ENCODE measurements around the gene UBE2S. TPM values are rescaled to one million over a fixed set of nuclear protein-coding genes. Genes with fewer than 3 reads are reported as not detected.

UBE2S gene
- total RNA-seq, 1 experiment from 2014 or later, result 393 TPM

DNA sequence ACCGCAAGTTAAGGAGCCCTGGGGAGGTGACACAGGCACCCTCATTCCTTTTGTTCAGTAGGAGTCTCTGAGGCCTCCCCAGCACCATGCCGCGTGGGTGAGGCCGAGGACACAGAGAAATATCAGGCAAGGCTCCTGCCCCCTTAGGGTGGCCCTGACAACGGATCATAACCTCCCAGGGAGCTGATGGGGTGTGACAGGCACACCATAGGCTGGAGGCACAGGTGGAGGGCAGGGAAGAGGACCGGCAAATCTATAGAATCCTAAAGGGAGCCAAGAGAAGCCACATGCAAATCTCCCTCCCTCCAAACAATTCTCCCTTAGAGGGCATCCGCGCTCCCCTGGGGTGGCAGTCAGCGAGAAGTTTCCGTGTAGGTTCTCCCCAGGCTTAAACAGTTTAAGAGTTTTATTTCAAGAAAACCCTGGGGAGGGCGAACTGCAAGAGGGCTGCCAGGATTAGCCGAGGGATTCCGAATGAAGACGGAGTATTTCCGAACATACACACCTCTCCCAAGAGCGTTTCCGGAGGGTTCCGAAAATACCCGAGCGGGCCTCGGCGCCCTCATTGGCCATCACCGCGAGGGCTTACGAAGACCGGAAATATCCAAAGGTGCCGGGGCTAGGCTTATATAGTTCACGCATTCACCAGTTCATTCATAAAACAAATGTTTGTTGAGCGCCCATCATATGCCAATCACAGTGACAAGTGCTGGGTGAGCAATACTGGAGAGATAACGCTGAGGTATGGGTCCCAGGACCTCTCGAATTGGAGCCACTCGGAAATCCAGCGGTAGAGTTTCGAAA is 22.5 kb downstream of the UBE2S start:
- Mint-ChIP-seq H3K4me1 (peaks cover 37 to 49% of the 10 kb centered on the region in 2 experiments), H3K9me3 (peaks cover 2 to 3% of the 10 kb centered on the region in 2 experiments; a peak in 2 of 5 replicates), H3K27ac (peak overlapping the region; percentile 98 to 99 (median 99)), H3K36me3 (ENCODE audit: insufficient read depth in 1 of 3, low read depth in 3 of 3) (peaks cover 40 to 50% (median 45%) of the 10 kb centered on the region in 3 experiments), H3K4me3 (peak overlapping the region; percentile 98 to 100), H3K27me3 (ENCODE audit: low read depth) (peaks cover 25% of the 10 kb centered on the region)
- no peak overlapping the region for H2BK12ac ChIP-seq (ENCODE audit: insufficient read length, low read depth, low read length)
- H3K9me3 ChIP-seq (ENCODE audit: control insufficient read depth, low read depth, low read length), result no peaks in the 10 kb centered on the region
- H3K4me2 ChIP-seq (ENCODE audit: insufficient read depth, insufficient read length, low read length), result peak overlapping the region; percentile 87
- H4K5ac ChIP-seq (ENCODE audit: insufficient read length, low read depth, low read length), result no peak overlapping the region
- no peak overlapping the region for H2BK5ac ChIP-seq (ENCODE audit: insufficient read length, low read length)
- H3K56ac ChIP-seq (ENCODE audit: insufficient read length, low read depth, low read length), result no peak overlapping the region
- no peak overlapping the region for H3K23ac ChIP-seq (ENCODE audit: insufficient read length, low read depth, low read length)
- H3K79me1 ChIP-seq (ENCODE audit: insufficient read depth, low read depth, low read length, poor library complexity, severe bottlenecking), result peaks cover 15% of the 10 kb centered on the region
- H2BK15ac ChIP-seq (ENCODE audit: low read depth, low read length), result no peak overlapping the region
- H3K79me2 ChIP-seq (ENCODE audit: insufficient read depth, low read length), result peaks cover 17% of the 10 kb centered on the region; the same call in 1 of the 2 replicates
- H3K27ac ChIP-seq (ENCODE audit: insufficient read length, low read depth, low read length), result peak overlapping the region; percentile 82
- H3K23me2 ChIP-seq (ENCODE audit: insufficient read length, low read depth, low read length, poor library complexity, severe bottlenecking), result peaks cover 28% of the 10 kb centered on the region
- H2AK5ac ChIP-seq (ENCODE audit: insufficient read length, low read length), result no peak overlapping the region
- no peak for TF ChIP-seq CTCF (conservative IDR thresholded peaks at IDR 0.05)
- DNase-seq, result peak; percentile 96
- H2BK120ac ChIP-seq (ENCODE audit: low read depth, low read length, poor library complexity, severe bottlenecking), result no peak overlapping the region
- peak overlapping the region; percentile 84; the same call in 1 of the 2 replicates for H3K14ac ChIP-seq (ENCODE audit: insufficient read depth, low read length)
- no peak overlapping the region for H4K8ac ChIP-seq (replicated peaks; ENCODE audit: insufficient read length, low read depth, low read length)
- H3K18ac ChIP-seq (ENCODE audit: insufficient read length, low read depth, low read length), result peak overlapping the region; percentile 80
- H2AFZ ChIP-seq (ENCODE audit: low read length), result peak overlapping the region; percentile 99
- WGBS (ENCODE audit: extremely low coverage, insufficient read length, low lambda C conversion rate), result no CpG with 5 or more reads among the region's 34 CpGs
- no peak overlapping the region for H3T11ph ChIP-seq (ENCODE audit: low read length)
- H2BK20ac ChIP-seq (ENCODE audit: low read depth, low read length, poor library complexity, severe bottlenecking), result no peak overlapping the region
- no peak overlapping the region for H3K4ac ChIP-seq (ENCODE audit: low read depth, low read length)
- peaks cover 8% of the 10 kb centered on the region for H3K4me1 ChIP-seq (ENCODE audit: insufficient read depth, low read length)
- no peak overlapping the region for H4K91ac ChIP-seq (ENCODE audit: insufficient read length, low read depth, low read length)
- peak overlapping the region; percentile 94 for H3K9ac ChIP-seq (ENCODE audit: extremely low read depth, insufficient read length, low read length)
- peaks cover 3% of the 10 kb centered on the region for H4K20me1 ChIP-seq (ENCODE audit: control insufficient read depth, insufficient read depth, insufficient read length)
- H3K27me3 ChIP-seq (ENCODE audit: insufficient read depth, low read length), result peaks cover 2% of the 10 kb centered on the region; the same call in 1 of the 2 replicates
